GM12873 (cell line): ENCODE data around the gene PDE4B.

Experiments used
- TF ChIP-seq, protein P1 (sequence below): IDR thresholded peaks from 2 replicates; pipeline ENCODE4 v1.5.1; 2012; ENCODE audit warnings: low read depth, mild to moderate bottlenecking, moderate library complexity, low read length, control low read depth; ENCODE audit not compliant: insufficient read depth; ENCODE audit errors: missing control alignments

The PDE4B gene

DNA sequence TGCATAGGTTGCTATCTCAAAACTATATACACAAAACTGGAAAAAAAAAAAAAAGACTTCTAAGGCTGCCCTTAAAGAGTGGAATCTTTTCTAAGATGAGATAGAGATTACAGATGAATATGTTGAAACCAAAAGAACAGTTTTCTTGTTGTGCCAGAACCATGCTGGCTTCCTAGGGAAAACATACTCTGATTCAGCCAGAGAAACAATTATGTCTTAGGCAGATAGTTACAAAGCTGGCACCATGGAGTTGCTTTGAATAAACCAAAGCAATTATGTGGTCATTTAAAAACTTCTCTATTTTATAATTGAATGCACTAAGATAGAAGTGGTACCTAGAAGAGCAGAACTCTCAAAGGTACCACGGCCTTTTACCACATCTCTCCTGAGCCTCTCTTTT is 341.3 kb downstream of the PDE4B start:
- TF ChIP-seq, protein P1, sequence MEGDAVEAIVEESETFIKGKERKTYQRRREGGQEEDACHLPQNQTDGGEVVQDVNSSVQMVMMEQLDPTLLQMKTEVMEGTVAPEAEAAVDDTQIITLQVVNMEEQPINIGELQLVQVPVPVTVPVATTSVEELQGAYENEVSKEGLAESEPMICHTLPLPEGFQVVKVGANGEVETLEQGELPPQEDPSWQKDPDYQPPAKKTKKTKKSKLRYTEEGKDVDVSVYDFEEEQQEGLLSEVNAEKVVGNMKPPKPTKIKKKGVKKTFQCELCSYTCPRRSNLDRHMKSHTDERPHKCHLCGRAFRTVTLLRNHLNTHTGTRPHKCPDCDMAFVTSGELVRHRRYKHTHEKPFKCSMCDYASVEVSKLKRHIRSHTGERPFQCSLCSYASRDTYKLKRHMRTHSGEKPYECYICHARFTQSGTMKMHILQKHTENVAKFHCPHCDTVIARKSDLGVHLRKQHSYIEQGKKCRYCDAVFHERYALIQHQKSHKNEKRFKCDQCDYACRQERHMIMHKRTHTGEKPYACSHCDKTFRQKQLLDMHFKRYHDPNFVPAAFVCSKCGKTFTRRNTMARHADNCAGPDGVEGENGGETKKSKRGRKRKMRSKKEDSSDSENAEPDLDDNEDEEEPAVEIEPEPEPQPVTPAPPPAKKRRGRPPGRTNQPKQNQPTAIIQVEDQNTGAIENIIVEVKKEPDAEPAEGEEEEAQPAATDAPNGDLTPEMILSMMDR, result no peak

DNA sequence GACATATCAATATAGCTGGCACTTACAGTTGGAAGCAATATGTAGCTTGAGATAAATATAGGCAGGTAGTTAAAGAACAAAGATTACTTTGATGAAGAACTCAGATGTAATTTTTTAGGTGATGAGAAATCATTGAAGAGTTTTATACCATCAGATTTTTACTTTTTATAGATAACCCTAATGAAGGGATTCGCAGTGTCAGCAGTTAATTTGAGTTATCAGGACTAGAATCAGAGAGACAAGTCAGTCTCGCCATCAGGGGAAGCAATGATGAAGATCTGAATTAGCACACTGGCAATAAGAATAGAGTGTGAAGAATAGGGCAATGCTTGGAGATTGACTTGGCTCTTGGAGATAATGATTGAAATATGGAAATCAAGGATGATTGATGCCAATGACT is 342.5 kb downstream of the PDE4B start:
- TF ChIP-seq, protein P1, result no peak

DNA sequence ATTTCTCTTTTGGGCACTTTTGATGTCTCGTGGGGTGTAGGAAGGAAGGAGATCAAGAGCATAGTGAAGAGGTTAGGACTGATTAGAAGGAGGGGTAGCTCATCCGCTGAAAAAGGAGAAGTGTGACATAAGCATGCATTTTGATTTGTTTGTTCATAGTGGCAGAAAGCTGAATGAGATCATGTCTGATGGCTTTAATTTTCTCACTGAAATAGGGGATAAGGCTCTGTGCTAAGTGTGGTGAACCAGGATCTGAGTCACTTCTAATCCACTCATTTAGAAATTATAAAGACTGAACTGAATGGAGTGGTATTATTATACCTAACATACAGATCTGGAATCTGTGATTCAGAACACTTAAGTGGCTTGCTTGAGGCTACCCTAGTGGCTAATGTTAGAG is 344.5 kb downstream of the PDE4B start:
- TF ChIP-seq, protein P1, result no peak

DNA sequence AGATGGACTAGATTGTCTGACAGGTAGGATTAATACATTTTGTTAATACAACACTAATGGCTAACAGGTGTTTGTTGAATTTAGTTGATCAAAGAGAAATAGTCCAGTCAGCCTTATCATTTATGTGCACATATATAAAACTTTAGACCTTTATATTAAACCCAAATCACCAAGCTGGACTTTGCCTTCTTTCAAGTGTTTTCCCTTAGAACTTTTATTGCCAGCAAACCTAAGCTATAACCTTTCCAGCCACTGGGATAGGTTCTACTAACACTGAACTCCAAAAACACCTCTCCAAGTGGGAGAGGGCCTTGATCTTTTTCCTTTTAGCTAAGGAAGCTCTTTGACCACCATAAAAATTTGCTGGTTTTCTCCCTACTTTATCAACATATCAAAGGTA is 345.9 kb downstream of the PDE4B start:
- TF ChIP-seq, protein P1, result no peak

DNA sequence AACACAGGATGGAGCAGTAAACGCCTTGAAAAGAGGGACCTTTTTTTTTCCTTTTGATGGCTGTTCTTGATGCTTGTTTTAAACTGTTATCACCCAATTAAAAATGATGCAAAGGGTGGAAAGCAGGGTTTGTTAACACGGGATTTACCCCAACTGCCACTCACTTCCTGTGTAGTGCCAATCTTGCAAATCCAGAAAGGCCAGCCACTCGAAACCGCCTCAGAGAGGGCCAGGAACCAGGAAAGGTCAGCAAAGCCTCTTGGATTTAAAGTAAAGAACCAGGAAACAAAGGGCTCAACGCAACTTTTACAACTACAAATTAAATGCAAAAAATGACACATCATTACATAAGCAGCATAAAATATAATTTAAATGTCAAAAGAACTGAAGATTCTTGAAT is 347.4 kb downstream of the PDE4B start:
- TF ChIP-seq, protein P1, result no peak

DNA sequence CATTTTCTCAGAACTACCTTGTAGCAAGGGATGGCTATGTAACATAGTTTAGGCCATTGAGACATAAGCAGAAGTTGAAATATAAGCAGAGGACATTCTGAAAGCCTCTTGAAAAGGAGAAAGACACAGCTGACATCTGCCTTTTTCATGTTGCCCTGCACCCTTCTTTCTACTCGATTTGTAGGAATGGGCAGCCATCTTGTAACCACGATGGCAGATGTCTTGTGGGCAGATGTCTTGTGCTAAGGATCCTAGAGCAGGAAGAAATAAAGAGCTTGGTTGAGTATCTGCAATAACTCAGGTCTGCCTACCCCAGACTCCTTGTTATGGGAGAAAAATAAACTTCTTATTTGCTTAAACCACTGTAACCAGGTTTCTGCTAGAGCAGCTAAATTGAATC is 351.0 kb downstream of the PDE4B start:
- TF ChIP-seq, protein P1, result no peak

DNA sequence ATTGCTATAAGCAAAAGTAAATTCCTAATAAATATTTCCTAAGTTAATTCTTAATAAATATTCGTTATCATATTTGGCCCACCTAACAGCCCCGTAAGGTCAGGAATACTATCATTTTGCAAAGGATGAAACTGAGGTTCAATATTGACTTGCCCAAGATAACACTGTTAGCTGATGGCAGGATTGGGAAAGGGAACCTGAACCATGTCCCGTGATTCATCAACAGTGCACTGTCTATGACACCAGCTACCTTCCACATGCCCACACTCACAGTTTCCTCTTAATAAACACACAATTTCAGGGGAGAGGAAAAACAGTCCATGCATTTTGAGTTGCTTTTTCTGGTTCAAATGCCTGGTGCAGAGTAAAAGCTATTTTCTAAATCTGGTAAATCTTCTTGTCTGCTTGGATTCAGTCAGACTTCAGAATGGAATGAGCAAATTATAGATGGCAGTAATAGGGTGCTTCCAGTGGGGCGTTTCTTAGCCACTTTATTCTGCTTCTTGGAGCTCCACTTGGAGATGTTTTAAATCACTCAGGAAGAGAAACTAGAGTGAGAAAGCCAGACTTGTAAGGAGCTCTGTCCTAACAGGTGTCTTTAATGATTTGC is 354.6 kb downstream of the PDE4B start:
- TF ChIP-seq, protein P1, result no peak

DNA sequence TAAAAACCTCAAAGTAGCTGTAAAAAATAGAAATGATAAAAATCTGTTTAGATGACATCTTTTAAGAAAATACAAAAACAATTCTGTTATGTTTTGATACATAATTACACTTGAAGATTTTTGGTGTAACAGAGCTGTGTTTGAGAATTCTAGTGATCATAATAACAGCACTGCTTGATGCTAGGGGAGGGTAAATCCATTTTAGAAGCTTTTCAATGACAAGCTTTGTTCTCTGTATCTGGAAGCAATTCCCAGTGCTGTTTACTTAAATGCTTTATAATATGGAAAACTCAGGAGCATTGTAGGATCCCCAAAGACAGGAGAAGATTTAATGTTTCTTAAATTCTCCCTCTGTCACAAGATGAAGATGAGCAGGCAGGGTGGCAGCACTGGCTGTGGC is 359.3 kb downstream of the PDE4B start:
- TF ChIP-seq, protein P1, result no peak
